Endothelial cell of umbilical vein (primary cell): ENCODE data around the gene NEDD4L. TPM values are rescaled to one million over a fixed set of nuclear protein-coding genes. Genes with fewer than 3 reads are reported as not detected.

Experiments used
- BruUV-seq: library from RNA; stranded (reverse); fragments of 400-500 nt; replicated peaks from 2 replicates; lab custom pipeline; 2021; lab: Mats Ljungman, UMichigan
- CTCF ChIA-PET: fragments of 300-600, 350-600 bp; sonication (Branson Sonifier 250); formaldehyde crosslinking; loops from one replicate; lab custom pipeline; 2021; ENCODE audit warnings: antibody characterized with exemption, inconsistent platforms; lab: Charles Lee
- POLR2A ChIA-PET: fragments of 300-600, 350-600 bp; sonication (Branson Sonifier 250); formaldehyde crosslinking; loops from one replicate; lab custom pipeline; 2021; ENCODE audit warnings: antibody characterized with exemption, inconsistent platforms; lab: Charles Lee
- DNase-seq: peaks from one replicate; pipeline ENCODE4 v3.0.0-alpha.2; 2011; ENCODE audit warnings: low read depth, low spot score
- FAIRE-seq: peaks from 2 replicates; lab custom pipeline; 2011; peaks lifted over from hg19 to GRCh38; lab: Jason Lieb, UNC
- H2AFZ ChIP-seq: 2 replicates; pipeline ENCODE4 v1.6.0; 2012; ENCODE audit warnings: low read depth, low read length, control low read depth, inconsistent platforms
- H3K27ac ChIP-seq: 2 replicates; pipeline ENCODE4 v1.5.1; 2011; ENCODE audit warnings: low read depth, mild to moderate bottlenecking, control low read depth, low read length, moderate library complexity; ENCODE audit not compliant: insufficient read depth
- H3K27me3 ChIP-seq, 2 experiments: 2 replicates each; pipeline versions ENCODE4 v1.6.0 to v1.6.1; 2011; ENCODE audit warnings: low read length in 2 of 2, mixed read lengths in 1 of 2; ENCODE audit not compliant: control insufficient read depth in 2 of 2, insufficient read depth in 2 of 2
- H3K36me3 ChIP-seq, 2 experiments: 2 replicates in 1 of 2; 3 replicates in 1 of 2; pipeline ENCODE4 v1.5.1; 2011; ENCODE audit warnings: low read length in 2 of 2, mild to moderate bottlenecking in 1 of 2, moderate library complexity in 1 of 2; ENCODE audit not compliant: control insufficient read depth in 2 of 2, insufficient read depth in 2 of 2; ENCODE audit errors: extremely low read depth in 1 of 2
- H3K4me1 ChIP-seq: 3 replicates; pipeline ENCODE4 v1.5.1; 2011; ENCODE audit warnings: mild to moderate bottlenecking, low read length; ENCODE audit not compliant: control insufficient read depth, insufficient read depth; ENCODE audit errors: extremely low read depth
- H3K4me2 ChIP-seq: 2 replicates; pipeline ENCODE4 v1.6.1; 2011; ENCODE audit warnings: low read length, control low read depth, mixed read lengths; ENCODE audit not compliant: insufficient read depth
- H3K4me3 ChIP-seq, 3 experiments: fragments of 200-600 bp in 1 of 3; sonication (generic), shearing (Covaris generic) in 1 of 3; replicated peaks in 1 of 3; 2 replicates each; pipeline ENCODE4 v1.5.1; 2011 to 2016; ENCODE audit warnings: control low read depth in 3 of 3, low read length in 3 of 3, mild to moderate bottlenecking in 2 of 3, inconsistent platforms in 1 of 3, low read depth in 1 of 3, moderate library complexity in 1 of 3; ENCODE audit not compliant: insufficient read depth in 1 of 3
- H3K79me2 ChIP-seq: 2 replicates; pipeline ENCODE4 v1.6.0; 2012; ENCODE audit warnings: low read length, inconsistent platforms; ENCODE audit not compliant: control insufficient read depth, insufficient read depth
- H3K9ac ChIP-seq: replicated peaks from 2 replicates; pipeline ENCODE3; 2011; ENCODE audit warnings: low read length, control low read depth; ENCODE audit not compliant: insufficient read depth; ENCODE audit errors: extremely low read depth
- H3K9me1 ChIP-seq: replicated peaks from 3 replicates; pipeline ENCODE4 v1.6.0; 2011; ENCODE audit warnings: mild to moderate bottlenecking, low read length; ENCODE audit not compliant: control insufficient read depth, insufficient read depth; ENCODE audit errors: extremely low read depth
- H3K9me3 ChIP-seq: replicated peaks from 2 replicates; pipeline ENCODE4 v1.5.1; 2012; ENCODE audit warnings: low read length, inconsistent platforms; ENCODE audit not compliant: control insufficient read depth, insufficient read depth
- H4K20me1 ChIP-seq: replicated peaks from 2 replicates; pipeline ENCODE3; 2011; ENCODE audit warnings: mild to moderate bottlenecking, low read length; ENCODE audit not compliant: control insufficient read depth, insufficient read depth; ENCODE audit errors: extremely low read depth
- CTCF ChIP-seq, 2 donors: IDR thresholded peaks; 1 replicate in 1 of 2; 2 replicates in 1 of 2; pipeline ENCODE4 v1.5.1; 2011; ENCODE audit warnings: low read length in 2 of 2, mild to moderate bottlenecking in 2 of 2, moderate library complexity in 2 of 2, control low read depth in 1 of 2, inconsistent platforms in 1 of 2, low read depth in 1 of 2; ENCODE audit not compliant: insufficient read depth in 1 of 2; ENCODE audit errors: extremely low read depth in 1 of 2
- EZH2 ChIP-seq: IDR thresholded peaks from 2 replicates; pipeline ENCODE4 v1.6.1; 2012; ENCODE audit warnings: borderline replicate concordance, low read depth, mild to moderate bottlenecking, moderate library complexity, low read length, inconsistent platforms; ENCODE audit not compliant: severe bottlenecking
- FOS ChIP-seq: IDR thresholded peaks from 2 replicates; pipeline ENCODE4 v1.6.1; 2011; ENCODE audit warnings: mild to moderate bottlenecking, low read length, moderate library complexity, borderline replicate concordance; ENCODE audit not compliant: insufficient read depth
- GATA2 ChIP-seq: IDR thresholded peaks from 2 replicates; pipeline ENCODE4 v1.7.0; 2011; ENCODE audit warnings: low read depth, mild to moderate bottlenecking, moderate library complexity, mixed read lengths, low read length; ENCODE audit not compliant: insufficient read length, insufficient read depth
- JUN ChIP-seq: IDR thresholded peaks from 2 replicates; pipeline ENCODE4 v1.6.1; 2011; ENCODE audit warnings: borderline replicate concordance, low read depth; ENCODE audit not compliant: insufficient read length, insufficient read depth
- MAX ChIP-seq: IDR thresholded peaks from 2 replicates; pipeline ENCODE4 v1.6.1; 2011; ENCODE audit not compliant: insufficient read depth, insufficient read length
- MYC ChIP-seq: IDR thresholded peaks from one replicate; pipeline ENCODE4 v1.6.1; 2011; ENCODE audit warnings: mild to moderate bottlenecking, low read depth, low read length
- POLR2A ChIP-seq: IDR thresholded peaks from 2 replicates; pipeline ENCODE4 v1.6.1; 2012; ENCODE audit warnings: low read depth, mild to moderate bottlenecking, control low read depth, low read length
- POLR2AphosphoS5 ChIP-seq: IDR thresholded peaks from 2 replicates; pipeline ENCODE4 v1.6.1; 2012; ENCODE audit warnings: low read depth, mild to moderate bottlenecking, control low read depth, low read length, moderate library complexity; ENCODE audit not compliant: insufficient read depth
- dilution Hi-C: fragments of 300-500 bp; cut with MboI; formaldehyde crosslinking; loops from one replicate; pipeline ENCODE4 v1.15.0; 2019; ENCODE audit warnings: low sequenced_read_pairs; ENCODE audit not compliant: extremely low pct_ligation_motif_present
- intact Hi-C: fragments of 100-400 bp; cut with micrococcal nuclease; formaldehyde crosslinking; loops from one replicate; pipeline ENCODE4 v1.10.0; 2022
- polyA plus RNA-seq, 4 experiments: library from polyadenylated mRNA; depleted of rRNA in 3 of 4; stranded (reverse) in 3 of 4; unstranded in 1 of 4; fragments of >200 nt; gene quantifications; 2 replicates each; pipeline versions ENCODE4 v1.2.1 to v1.2.3, GENCODE V29; 2011 to 2012; ENCODE audit warnings: missing spikeins in 1 of 4
- total RNA-seq: library from RNA; stranded (reverse); gene quantifications from 2 replicates; pipeline ENCODE4 v1.2.3, GENCODE V29; 2021

The NEDD4L gene
- total and polyA plus RNA-seq, 2 donors (not counting 3 experiments of a cell fraction or from before 2014, with no cell fraction given), result 20.5 to 78.9 TPM

- ChIA-PET POLR2A (no interaction called here), CTCF (interaction anchor here (1.1 to 5.6 kb wide), 5 partner anchors 10 to 374 kb away, joined by 3 to 47 read pairs (median 6); partner anchors contain the start of gene NEDD4L)
- intact Hi-C loops, result no loop called here
Observed at GRCh38 chr18:58119819-58120218, 75.8 kb downstream of the NEDD4L start.

More at GRCh38 chr18:58119819-58120218, 75.8 kb downstream of the NEDD4L start:
- Histone ChIP-seq H3K4me3 (no peak overlapping the region), H3K79me2 (no peaks in the 10 kb centered on the region), H2AFZ (no peak overlapping the region), H3K9me3 (no peaks in the 10 kb centered on the region), H3K9me1 (no peaks in the 10 kb centered on the region), H3K27ac (no peak overlapping the region), H3K27me3 (no peaks in the 10 kb centered on the region), H4K20me1 (no peaks in the 10 kb centered on the region), H3K9ac (no peak overlapping the region), H3K4me2 (no peak overlapping the region), H3K36me3 (no peaks in the 10 kb centered on the region), H3K4me1 (peaks cover 9% of the 10 kb centered on the region)
- dilution Hi-C loops, result no loop called here
- DNase-seq, result no peak
- FAIRE-seq, result no peak
- BruUV-seq, result no TSS peak
- TF ChIP-seq POLR2AphosphoS5, result no peak
- no peak for TF ChIP-seq GATA2
- no peak for TF ChIP-seq CTCF (IDR thresholded peaks at IDR 0.05; ENCODE audit: extremely low read depth in 1 of 2, insufficient read depth in 1 of 2, low read depth in 1 of 2, low read length in 2 of 2)
- no peak for TF ChIP-seq MYC
- no peak for TF ChIP-seq POLR2A
- TF ChIP-seq EZH2, result no peak
- no peak for TF ChIP-seq FOS
- no peak for TF ChIP-seq MAX
- no peak for TF ChIP-seq JUN
